Smooth muscle cell (in vitro differentiated cells): ENCODE results near the gene KBTBD6. TPM values are rescaled to one million over a fixed set of nuclear protein-coding genes. Genes with fewer than 3 reads are reported as not detected.
"Not testable (repeated sequence)": the region's sequence is repeated elsewhere in the genome, so short reads cannot be mapped to it uniquely, and the experiment has no call there.

Experiments
- DNase-seq: peaks from one replicate; lab custom pipeline; 2025; ENCODE audit not compliant: unreplicated experiment; lab: John Stamatoyannopoulos, UW
- H2AFZ ChIP-seq: fragments of 200-600 bp; sonication (generic); 2 replicates; pipeline ENCODE4 v1.6.0; 2016; ENCODE audit warnings: antibody characterized with exemption, low read depth, mild to moderate bottlenecking
- H3F3A ChIP-seq: fragments of 200-600 bp; sonication (generic); 2 replicates; pipeline ENCODE4 v1.6.0; 2017; ENCODE audit warnings: antibody characterized with exemption, low read depth
- H3K27ac ChIP-seq: fragments of 200-600 bp; sonication (generic); 2 replicates; pipeline ENCODE4 v1.5.1; 2016; ENCODE audit warnings: low read depth, mild to moderate bottlenecking
- H3K27me3 ChIP-seq: fragments of 200-600 bp; sonication (generic); 2 replicates; pipeline ENCODE4 v1.6.1; 2016; ENCODE audit warnings: low read depth, mild to moderate bottlenecking
- H3K36me3 ChIP-seq: fragments of 200-600 bp; sonication (generic); 2 replicates; pipeline ENCODE4 v1.5.1; 2016; ENCODE audit warnings: low read depth
- H3K4me1 ChIP-seq: fragments of 200-600 bp; sonication (generic); 2 replicates; pipeline ENCODE4 v1.5.1; 2016; ENCODE audit warnings: low read depth
- H3K4me2 ChIP-seq: fragments of 200-600 bp; sonication (generic); 2 replicates; pipeline ENCODE4 v1.6.0; 2016; ENCODE audit warnings: mild to moderate bottlenecking
- H3K4me3 ChIP-seq: fragments of 200-600 bp; sonication (generic); 2 replicates; pipeline ENCODE4 v1.5.1; 2016; ENCODE audit warnings: mild to moderate bottlenecking
- H3K79me2 ChIP-seq: fragments of 200-600 bp; sonication (generic); 2 replicates; pipeline ENCODE4 v1.6.0; 2016; ENCODE audit warnings: low read depth, mild to moderate bottlenecking
- H3K9ac ChIP-seq: fragments of 200-600 bp; sonication (generic); 2 replicates; pipeline ENCODE4 v1.6.0; 2016; ENCODE audit warnings: low read depth
- H3K9me3 ChIP-seq: fragments of 200-600 bp; sonication (generic); replicated peaks from 2 replicates; pipeline ENCODE4 v1.5.1; 2016; ENCODE audit warnings: low read depth
- H4K20me1 ChIP-seq: fragments of 200-600 bp; sonication (generic); 2 replicates; pipeline ENCODE4 v1.6.0; 2016; ENCODE audit warnings: low read depth
- CTCF ChIP-seq: fragments of 200-600 bp; sonication (generic); IDR thresholded peaks from 2 replicates; pipeline ENCODE4 v1.5.1; 2017; ENCODE audit warnings: borderline replicate concordance, mild to moderate bottlenecking, antibody characterized with exemption; ENCODE audit not compliant: insufficient read depth, poor library complexity, severe bottlenecking
- WGBS: methylation state at CpG from one replicate; pipeline ENCODE4 v1.1.7; 2016; ENCODE audit warnings: low lambda C conversion rate; 5-methylcytosine and 5-hydroxymethylcytosine counted together
- polyA plus RNA-seq: library from polyadenylated mRNA; unstranded; fragments of >200 nt; fragmentation: Nextera tagmentation; extraction: Ambion mirVana; gene quantifications from 2 replicates; pipeline ENCODE4 v1.2.1, GENCODE V29; 2016
- total RNA-seq: library from RNA; depleted of rRNA; stranded (reverse); fragments of >200 nt; gene quantifications from 2 replicates; pipeline ENCODE4 v1.2.3, GENCODE V29; 2014

KBTBD6 gene
- total and polyA plus RNA-seq, 2 experiments from 2014 or later: 5.3 to 6.9 TPM

GRCh38 chr13:41137951-41138350, 5.3 kb upstream of the KBTBD6 start:
- WGBS: 93% methylated on average over 2 of the region's 2 CpGs
- Histone ChIP-seq H3K4me3 (no peak overlapping the region), H3K79me2 (no peaks in the 10 kb centered on the region), H3K27ac (peak overlapping the region; percentile 91), H3K27me3 (no peaks in the 10 kb centered on the region), H3K9ac (peak overlapping the region; percentile 66), H3K4me2 (no peak overlapping the region), H2AFZ (no peak overlapping the region), H3K4me1 (peaks cover 6% of the 10 kb centered on the region), H4K20me1 (no peaks in the 10 kb centered on the region), H3K36me3 (no peaks in the 10 kb centered on the region), H3K9me3 (no peaks in the 10 kb centered on the region), H3F3A (no peaks in the 10 kb centered on the region)
- TF ChIP-seq CTCF: no peak
- DNase-seq: no peak

GRCh38 chr13:41137241-41137640, 4.6 kb upstream of the KBTBD6 start:
- peaks cover 6% of the 10 kb centered on the region for H3K4me1 ChIP-seq
- H3K9ac ChIP-seq: peak overlapping the region; percentile 67
- H3K4me3 ChIP-seq: no peak overlapping the region
- DNase-seq: no peak
- no peaks in the 10 kb centered on the region for H3K79me2 ChIP-seq
- H3K9me3 ChIP-seq: no peaks in the 10 kb centered on the region
- TF ChIP-seq CTCF: no peak
- no peak overlapping the region for H2AFZ ChIP-seq
- H3K27me3 ChIP-seq: no peaks in the 10 kb centered on the region
- H4K20me1 ChIP-seq: no peaks in the 10 kb centered on the region
- 66% methylated on average over 3 of the region's 3 CpGs for WGBS
- no peak overlapping the region for H3K4me2 ChIP-seq
- no peaks in the 10 kb centered on the region for H3K36me3 ChIP-seq
- H3F3A ChIP-seq: no peaks in the 10 kb centered on the region
- H3K27ac ChIP-seq: peak overlapping the region; percentile 91

- no peak overlapping the region for H3K4me2 ChIP-seq
- no peak overlapping the region for H2AFZ ChIP-seq
- peaks cover 6% of the 10 kb centered on the region for H3K4me1 ChIP-seq
- no peaks in the 10 kb centered on the region for H3K27me3 ChIP-seq
- WGBS: 90% methylated on average over 9 of the region's 9 CpGs
- no peaks in the 10 kb centered on the region for H3K9me3 ChIP-seq
- peak overlapping the region; percentile 91 for H3K27ac ChIP-seq
- no peak for TF ChIP-seq CTCF
- H3F3A ChIP-seq: no peaks in the 10 kb centered on the region
- H3K4me3 ChIP-seq: no peak overlapping the region
- H3K79me2 ChIP-seq: no peaks in the 10 kb centered on the region
- H4K20me1 ChIP-seq: no peaks in the 10 kb centered on the region
- H3K9ac ChIP-seq: peak overlapping the region; percentile 67
- no peaks in the 10 kb centered on the region for H3K36me3 ChIP-seq
- no peak for DNase-seq
Measured at GRCh38 chr13:41136396-41137031, 3.9 kb upstream of the KBTBD6 start.

- Histone ChIP-seq H3K27me3 (no peaks in the 10 kb centered on the region), H3K4me2 (peak overlapping the region; percentile 94), H3K27ac (no peak overlapping the region), H3F3A (no peaks in the 10 kb centered on the region), H3K79me2 (peaks cover 16% of the 10 kb centered on the region), H4K20me1 (no peaks in the 10 kb centered on the region), H3K4me1 (peaks cover 24% of the 10 kb centered on the region), H3K4me3 (no peak overlapping the region), H3K36me3 (no peaks in the 10 kb centered on the region), H3K9me3 (no peaks in the 10 kb centered on the region), H3K9ac (no peak overlapping the region), H2AFZ (no peak overlapping the region)
- 98% methylated on average over 6 of the region's 6 CpGs for WGBS
- no peak for DNase-seq
- TF ChIP-seq CTCF: no peak
Measured at GRCh38 chr13:41133951-41134350, 1.3 kb upstream of the KBTBD6 start.

GRCh38 chr13:41131660-41132511, 716 bp downstream of the KBTBD6 start:
- peak overlapping the region; percentile 89 for H3K4me2 ChIP-seq
- peak overlapping the region; percentile 92 for H2AFZ ChIP-seq
- H3K9ac ChIP-seq: peak overlapping the region; percentile 78
- WGBS: 43% methylated on average over 48 of the region's 48 CpGs
- not testable (repeated sequence) for H3K9me3 ChIP-seq, H3K36me3 ChIP-seq, DNase-seq, H3K27me3 ChIP-seq, H4K20me1 ChIP-seq, H3F3A ChIP-seq
- H3K79me2 ChIP-seq: peaks cover 16% of the 10 kb centered on the region
- H3K4me3 ChIP-seq: peak overlapping the region; percentile 87
- H3K27ac ChIP-seq: peak overlapping the region; percentile 75
- peaks cover 24% of the 10 kb centered on the region for H3K4me1 ChIP-seq
